GM12878 (cell line): Measurements from ENCODE around the gene TMEM89. TPM values are rescaled to one million over a fixed set of nuclear protein-coding genes. Genes with fewer than 3 reads are reported as not detected.

Source experiments
- ATAC-seq: fragments of 200-7000 bp; cut with Tn5 transposase; 3 replicates; pipeline ENCODE4 v1.9.1; 2020; ENCODE audit warnings: mild to moderate bottlenecking, moderate library complexity
- BruUV-seq: library from RNA; stranded (reverse); fragments of 400-500 nt; replicated peaks from 2 replicates; lab custom pipeline; 2021; lab: Mats Ljungman, UMichigan
- CTCF ChIA-PET: fragments of 300-600 bp; sonication (Branson Sonifier 250); formaldehyde crosslinking; extraction: SDS; loops from one replicate; lab custom pipeline; 2021; ENCODE audit warnings: inconsistent platforms; lab: Yijun Ruan, JAX
- POLR2A ChIA-PET: fragments of 350-600 bp; formaldehyde crosslinking; extraction: SDS; loops from one replicate; lab custom pipeline; 2021; ENCODE audit warnings: inconsistent platforms; lab: Charles Lee
- RAD21 ChIA-PET: fragments of 300-600 bp; sonication (Branson Sonifier 250); formaldehyde crosslinking; loops from one replicate; lab custom pipeline; 2023; ENCODE audit warnings: antibody characterized with exemption; ENCODE audit not compliant: unreplicated experiment; lab: Charles Lee
- SMC1A ChIA-PET: fragments of 300-600 bp; sonication (Branson Sonifier 250); formaldehyde crosslinking; loops from one replicate; lab custom pipeline; 2023; ENCODE audit not compliant: unreplicated experiment, uncharacterized antibody; lab: Charles Lee
- DNase-seq: peaks from one replicate; pipeline ENCODE4 v3.0.0-alpha.2; 2011; ENCODE audit warnings: low read depth, low spot score
- FAIRE-seq: peaks from 3 replicates; lab custom pipeline; 2011; peaks lifted over from hg19 to GRCh38; lab: Jason Lieb, UNC
- H2AFZ ChIP-seq: 2 replicates; pipeline ENCODE4 v1.6.0; 2011; ENCODE audit warnings: low read depth, low read length, control low read depth; ENCODE audit not compliant: control insufficient read depth
- H3K27ac ChIP-seq: 2 replicates; pipeline ENCODE4 v1.5.1; 2011; ENCODE audit warnings: control low read depth; ENCODE audit not compliant: control insufficient read depth, insufficient read depth
- H3K27me3 ChIP-seq, 2 experiments: replicated peaks in 1 of 2; 2 replicates each; pipeline versions ENCODE4 v1.6.0 to v1.6.1; 2011; ENCODE audit warnings: low read length in 1 of 2; ENCODE audit not compliant: control insufficient read depth in 2 of 2, insufficient read depth in 2 of 2
- H3K36me3 ChIP-seq, 2 experiments: 2 replicates each; pipeline ENCODE4 v1.5.1; 2011; ENCODE audit warnings: low read length in 1 of 2; ENCODE audit not compliant: control insufficient read depth in 2 of 2, insufficient read depth in 2 of 2
- H3K4me1 ChIP-seq: 2 replicates; pipeline ENCODE4 v1.6.1; 2011; ENCODE audit warnings: mild to moderate bottlenecking, low read length, moderate library complexity, mixed read lengths; ENCODE audit not compliant: control insufficient read depth, insufficient read depth
- H3K4me2 ChIP-seq: 2 replicates; pipeline ENCODE4 v1.6.0; 2011; ENCODE audit warnings: control low read depth; ENCODE audit not compliant: control insufficient read depth, insufficient read depth
- H3K4me3 ChIP-seq: fragments of 200-600 bp; sonication (generic); 2 replicates; pipeline ENCODE4 v1.5.1; 2016
- H3K79me2 ChIP-seq: 2 replicates; pipeline ENCODE4 v1.6.0; 2011; ENCODE audit warnings: low read length; ENCODE audit not compliant: control insufficient read depth, insufficient read depth
- H3K9ac ChIP-seq: 2 replicates; pipeline ENCODE4 v1.8.0; 2011; ENCODE audit warnings: low read length, control low read depth, mixed read lengths; ENCODE audit not compliant: control insufficient read depth, insufficient read depth
- H3K9me3 ChIP-seq: replicated peaks from 3 replicates; pipeline ENCODE4 v1.5.1; 2011; ENCODE audit warnings: mild to moderate bottlenecking, low read length; ENCODE audit not compliant: control insufficient read depth, insufficient read depth
- H4K20me1 ChIP-seq: 2 replicates; pipeline ENCODE4 v1.6.0; 2011; ENCODE audit not compliant: control insufficient read depth, insufficient read depth
- BCLAF1 ChIP-seq: fragments of 450-650 bp; IDR thresholded peaks from 2 replicates; pipeline ENCODE4 v1.6.1; 2017; ENCODE audit warnings: antibody characterized with exemption, mild to moderate bottlenecking, moderate library complexity
- BMI1 ChIP-seq: fragments of 450-650 bp; IDR thresholded peaks from 2 replicates; pipeline ENCODE4 v1.6.1; 2016; ENCODE audit warnings: mild to moderate bottlenecking, moderate library complexity, borderline replicate concordance
- ETV6 ChIP-seq, 2 experiments: fragments of 450-650 bp in 1 of 2; IDR thresholded peaks in 1 of 2; conservative IDR thresholded peaks in 1 of 2; 2 replicates each; pipeline ENCODE4 v1.6.1; 2014; ENCODE audit warnings: antibody characterized with exemption in 1 of 2, borderline replicate concordance in 1 of 2, low read depth in 1 of 2, mild to moderate bottlenecking in 1 of 2, moderate library complexity in 1 of 2
- MXI1 ChIP-seq: fragments of 150-350 bp; IDR thresholded peaks from 2 replicates; pipeline ENCODE4 v1.6.1; 2011; ENCODE audit warnings: low read depth, mild to moderate bottlenecking, inconsistent platforms, low read length, improper control_type of control experiment
- NFIC ChIP-seq: IDR thresholded peaks from 2 replicates; pipeline ENCODE4 v1.6.1; 2012; ENCODE audit warnings: low read depth, mild to moderate bottlenecking, inconsistent platforms, low read length, moderate library complexity
- RCOR1 ChIP-seq: conservative IDR thresholded peaks from 2 replicates; pipeline ENCODE4 v1.6.1; 2012; ENCODE audit warnings: low read depth, low read length, improper control_type of control experiment
- RUNX3 ChIP-seq: IDR thresholded peaks from 2 replicates; pipeline ENCODE4 v1.6.1; 2012; ENCODE audit warnings: low read length, inconsistent platforms
- SIX5 ChIP-seq: IDR thresholded peaks from 2 replicates; pipeline ENCODE4 v1.6.1; 2011; ENCODE audit warnings: mild to moderate bottlenecking, low read depth, low read length, moderate library complexity; ENCODE audit not compliant: severe bottlenecking
- STAT3 ChIP-seq: IDR thresholded peaks from 2 replicates; pipeline ENCODE4 v1.6.1; 2011; ENCODE audit warnings: low read depth, low read length, improper control_type of control experiment
- TCF12 ChIP-seq: IDR thresholded peaks from 2 replicates; pipeline ENCODE4 v1.6.1; 2011; ENCODE audit warnings: low read depth, mild to moderate bottlenecking, low read length
- ZBTB11 ChIP-seq: fragments of 450-650 bp; formaldehyde crosslinking; IDR thresholded peaks from 2 replicates; pipeline ENCODE4 v1.5.0; 2022; ENCODE audit warnings: mild to moderate bottlenecking, missing genetic modification characterization
- ZNF217 ChIP-seq: fragments of 450-650 bp; IDR thresholded peaks from 2 replicates; pipeline ENCODE4 v1.6.1; 2017; ENCODE audit warnings: antibody characterized with exemption, mild to moderate bottlenecking
- WGBS: methylation state at CpG from one replicate; pipeline ENCODE4 v1.1.6; 2016; ENCODE audit warnings: low lambda C conversion rate; ENCODE audit not compliant: insufficient replicate concordance, insufficient coverage; ENCODE audit errors: missing lambda C conversion rate; 5-methylcytosine and 5-hydroxymethylcytosine counted together
- in situ Hi-C: fragments of 300-500 bp; cut with MboI; formaldehyde crosslinking; loops from 9 replicates; pipeline ENCODE4 v1.14.3; 2018; ENCODE audit warnings: mixed read lengths
- intact Hi-C: fragments of 100-400 bp; cut with micrococcal nuclease; formaldehyde crosslinking; loops from one replicate; pipeline ENCODE4 v1.14.2; 2022; ENCODE audit not compliant: unreplicated experiment
- polyA plus RNA-seq, 11 experiments: library from polyadenylated mRNA; depleted of rRNA in 4 of 11; unstranded in 6 of 11; stranded (reverse) in 5 of 11; fragments of >200 nt; fragmentation: Nextera tagmentation in 4 of 11; fragmentation: Illumina TruSeq in 1 of 11; extraction: Ambion mirVana in 4 of 11; extraction: Trizol in 1 of 11; gene quantifications; 1 replicate in 1 of 11; 2 replicates in 10 of 11; pipeline versions ENCODE4 v1.2.1 to v1.2.3, GENCODE V29; 2011 to 2016; ENCODE audit warnings: inconsistent platforms in 2 of 11, missing spikeins in 2 of 11, low read depth in 1 of 11
- total RNA-seq, 4 experiments: library from RNA; depleted of rRNA in 3 of 4; stranded (reverse); fragments of >200 nt in 3 of 4; fragmentation: Illumina TruSeq in 1 of 4; extraction: Trizol in 1 of 4; gene quantifications; 2 replicates each; pipeline versions ENCODE4 v1.2.1 to v1.2.3, GENCODE V29; 2013 to 2021
- TF ChIP-seq, protein P1 (sequence below): IDR thresholded peaks from 2 replicates; pipeline ENCODE4 v1.6.1; 2012; ENCODE audit warnings: low read length, inconsistent platforms

Gene TMEM89
- total and polyA plus RNA-seq, 10 of the 15 experiments (the other 5 are each of a cell fraction or from before 2014, with no cell fraction given), result not detected

- ATAC-seq (peak; percentile 88), DNase-seq (no peak), FAIRE-seq (no peak)
- CTCF ChIA-PET, result interaction anchor here (0.6 to 0.8 kb wide), 3 partner anchors 28 to 108 kb away, joined by 3 to 4 read pairs (median 4); no protein-coding TSS in a partner anchor
- POLR2A ChIA-PET, result no interaction called here
- intact Hi-C loops (no loop called here), in situ Hi-C loops (no loop called here)
- Histone ChIP-seq H3K4me3 (peak overlapping the region; percentile 61; the same call in 1 of the 2 replicates), H3K9ac (no peak overlapping the region), H3K27ac (no peak overlapping the region), H2AFZ (peak overlapping the region; percentile 1; the same call in 1 of the 2 replicates), H3K4me2 (peak overlapping the region; percentile 54), H3K9me3 (no peaks in the 10 kb centered on the region; the same call in 2 of the 3 replicates), H3K79me2 (no peaks in the 10 kb centered on the region), H3K36me3 (no peaks in the 10 kb centered on the region), H4K20me1 (no peaks in the 10 kb centered on the region), H3K4me1 (0 out of 2 replicates have a peak, but pooled peaks cover 3% of the 10 kb centered on the region), H3K27me3 (peaks cover 0 to 2% of the 10 kb centered on the region in 2 experiments; a peak in 1 of 4 replicates)
- RAD21 ChIA-PET, result interaction anchor here (0.6 kb wide), 1 partner anchor 177 kb away, joined by 3 read pairs; no protein-coding TSS in a partner anchor
- WGBS, result 25% methylated on average over 59 of the region's 94 CpGs
- BruUV-seq, result no TSS peak
- SMC1A ChIA-PET, result no interaction called here
- TF ChIP-seq ZNF217 (no peak), RUNX3 (no peak), BCLAF1 (no peak), ZBTB11 (CRISPR knock-in tag) (no peak), NFIC (no peak), ETV6 (conservative IDR thresholded peaks at IDR 0.05 in 1 of 2, IDR thresholded peaks at IDR 0.05 in 1 of 2; ENCODE audit: borderline replicate concordance in 1 of 2, low read depth in 1 of 2) (no peak), MXI1 (0 out of 2 replicates have a peak, but pooled peaks have one; percentile 25), BMI1 (no peak), TCF12 (peak; percentile 54; the same call in 1 of the 2 replicates), STAT3 (no peak), RCOR1 (no peak), SIX5 (no peak)
- TF ChIP-seq, protein P1, sequence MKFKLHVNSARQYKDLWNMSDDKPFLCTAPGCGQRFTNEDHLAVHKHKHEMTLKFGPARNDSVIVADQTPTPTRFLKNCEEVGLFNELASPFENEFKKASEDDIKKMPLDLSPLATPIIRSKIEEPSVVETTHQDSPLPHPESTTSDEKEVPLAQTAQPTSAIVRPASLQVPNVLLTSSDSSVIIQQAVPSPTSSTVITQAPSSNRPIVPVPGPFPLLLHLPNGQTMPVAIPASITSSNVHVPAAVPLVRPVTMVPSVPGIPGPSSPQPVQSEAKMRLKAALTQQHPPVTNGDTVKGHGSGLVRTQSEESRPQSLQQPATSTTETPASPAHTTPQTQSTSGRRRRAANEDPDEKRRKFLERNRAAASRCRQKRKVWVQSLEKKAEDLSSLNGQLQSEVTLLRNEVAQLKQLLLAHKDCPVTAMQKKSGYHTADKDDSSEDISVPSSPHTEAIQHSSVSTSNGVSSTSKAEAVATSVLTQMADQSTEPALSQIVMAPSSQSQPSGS, result no peak
Measured at GRCh38 chr3:48656061-48656840, 34.7 kb upstream of the TMEM89 start.
